KMS-11 (cell line): Measurements from ENCODE around the gene MYH14.

Experiments
- H2AFZ ChIP-seq: fragments of 200-600 bp; sonication (generic); 2 replicates; pipeline ENCODE4 v1.6.1; 2016; ENCODE audit warnings: antibody characterized with exemption, mixed run types, low read depth
- H3K27ac ChIP-seq: fragments of 200-600 bp; sonication (generic); 2 replicates; pipeline ENCODE4 v1.6.1; 2016; ENCODE audit warnings: mild to moderate bottlenecking, mixed run types
- H3K27me3 ChIP-seq: fragments of 200-600 bp; sonication (generic); 2 replicates; pipeline ENCODE4 v1.6.1; 2017; ENCODE audit warnings: mild to moderate bottlenecking, low read depth, mixed run types, moderate library complexity; ENCODE audit not compliant: insufficient read depth
- H3K36me3 ChIP-seq: fragments of 200-600 bp; sonication (generic); 2 replicates; pipeline ENCODE4 v1.6.1; 2017; ENCODE audit warnings: mild to moderate bottlenecking, mixed run types; ENCODE audit not compliant: insufficient read depth
- H3K4me1 ChIP-seq: fragments of 200-600 bp; sonication (generic); 2 replicates; pipeline ENCODE4 v1.6.1; 2016; ENCODE audit warnings: mild to moderate bottlenecking, low read depth, mixed run types; ENCODE audit not compliant: poor library complexity, severe bottlenecking
- H3K4me2 ChIP-seq: fragments of 200-600 bp; sonication (generic); 2 replicates; pipeline ENCODE4 v1.7.0; 2016; ENCODE audit warnings: mild to moderate bottlenecking, mixed run types
- H3K4me3 ChIP-seq: fragments of 200-600 bp; sonication (generic); IDR thresholded peaks from 2 replicates; pipeline ENCODE4 v1.6.1; 2017; ENCODE audit warnings: low read depth, low read length, mixed read lengths; ENCODE audit not compliant: insufficient read depth
- H3K79me2 ChIP-seq: fragments of 200-600 bp; sonication (generic); 2 replicates; pipeline ENCODE4 v1.6.1; 2016; ENCODE audit warnings: low read depth, mixed run types; ENCODE audit not compliant: insufficient read depth
- H3K9ac ChIP-seq: fragments of 200-600 bp; sonication (generic); 2 replicates; pipeline ENCODE4 v1.6.1; 2016; ENCODE audit warnings: mild to moderate bottlenecking, mixed run types
- H4K20me1 ChIP-seq: fragments of 200-600 bp; sonication (generic); 2 replicates; pipeline ENCODE4 v1.6.1; 2016; ENCODE audit warnings: mild to moderate bottlenecking, mixed run types; ENCODE audit not compliant: insufficient read depth
- CTCF ChIP-seq: fragments of 200-600 bp; sonication (generic); conservative IDR thresholded peaks from 2 replicates; pipeline ENCODE4 v1.6.1; 2017; ENCODE audit warnings: low read depth, mild to moderate bottlenecking, antibody characterized with exemption, low read length, moderate library complexity, mixed read lengths

The MYH14 gene

DNA sequence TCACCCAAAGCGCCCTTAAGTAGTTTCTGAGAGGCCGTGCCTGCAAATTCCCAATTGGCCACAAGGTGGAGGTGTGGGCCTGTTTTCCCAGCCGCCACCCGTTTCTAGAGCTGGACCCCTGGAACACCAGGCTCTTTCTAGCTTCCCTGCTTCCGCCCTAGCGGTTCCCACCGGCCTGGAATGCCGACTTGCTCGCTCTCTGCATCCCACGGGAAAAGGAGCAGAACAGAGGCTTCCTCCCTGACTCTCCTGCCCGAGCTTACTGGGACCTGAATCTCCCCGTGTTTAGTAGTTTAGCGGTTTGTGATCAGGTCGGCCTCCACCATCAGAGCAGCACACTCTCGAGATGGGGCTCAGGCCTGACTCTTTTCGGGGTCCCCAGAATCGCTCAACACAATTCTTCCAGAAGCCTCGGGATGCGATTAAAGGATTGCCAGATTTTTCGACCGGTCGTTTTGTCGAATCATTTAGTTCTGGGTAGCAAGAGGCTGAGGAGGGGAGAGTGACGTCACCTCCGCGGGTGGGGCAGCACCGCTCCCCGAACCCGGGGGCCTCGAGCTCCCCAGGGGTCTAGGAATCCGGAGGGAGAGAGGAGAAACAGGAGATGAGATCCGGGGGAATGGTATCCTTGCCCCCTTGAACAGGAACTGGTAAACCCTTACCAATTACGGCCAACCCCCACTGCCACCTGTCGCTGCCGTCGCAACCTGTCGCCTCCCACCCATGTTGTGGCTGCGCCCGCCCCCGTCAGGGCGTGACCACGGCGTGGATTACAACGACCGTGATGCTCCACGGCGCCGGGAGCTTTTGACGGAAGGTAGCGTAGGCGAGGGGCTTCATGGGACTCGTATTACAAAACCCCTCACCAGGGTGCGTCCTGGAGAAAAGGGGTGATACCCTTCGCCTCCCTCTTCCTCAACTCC is 154.0 kb downstream of the MYH14 start:
- Histone ChIP-seq H3K27ac (peak overlapping the region; percentile 60), H3K27me3 (peaks cover 61% of the 10 kb centered on the region), H3K4me2 (peak overlapping the region; percentile 94), H2AFZ (peak overlapping the region; percentile 98), H3K4me1 (peaks cover 5% of the 10 kb centered on the region), H3K79me2 (no peaks in the 10 kb centered on the region), H3K4me3 (no peak overlapping the region), H3K9ac (peak overlapping the region; percentile 67), H4K20me1 (no peaks in the 10 kb centered on the region), H3K36me3 (no peaks in the 10 kb centered on the region)
- peak; percentile 91 for TF ChIP-seq CTCF

DNA sequence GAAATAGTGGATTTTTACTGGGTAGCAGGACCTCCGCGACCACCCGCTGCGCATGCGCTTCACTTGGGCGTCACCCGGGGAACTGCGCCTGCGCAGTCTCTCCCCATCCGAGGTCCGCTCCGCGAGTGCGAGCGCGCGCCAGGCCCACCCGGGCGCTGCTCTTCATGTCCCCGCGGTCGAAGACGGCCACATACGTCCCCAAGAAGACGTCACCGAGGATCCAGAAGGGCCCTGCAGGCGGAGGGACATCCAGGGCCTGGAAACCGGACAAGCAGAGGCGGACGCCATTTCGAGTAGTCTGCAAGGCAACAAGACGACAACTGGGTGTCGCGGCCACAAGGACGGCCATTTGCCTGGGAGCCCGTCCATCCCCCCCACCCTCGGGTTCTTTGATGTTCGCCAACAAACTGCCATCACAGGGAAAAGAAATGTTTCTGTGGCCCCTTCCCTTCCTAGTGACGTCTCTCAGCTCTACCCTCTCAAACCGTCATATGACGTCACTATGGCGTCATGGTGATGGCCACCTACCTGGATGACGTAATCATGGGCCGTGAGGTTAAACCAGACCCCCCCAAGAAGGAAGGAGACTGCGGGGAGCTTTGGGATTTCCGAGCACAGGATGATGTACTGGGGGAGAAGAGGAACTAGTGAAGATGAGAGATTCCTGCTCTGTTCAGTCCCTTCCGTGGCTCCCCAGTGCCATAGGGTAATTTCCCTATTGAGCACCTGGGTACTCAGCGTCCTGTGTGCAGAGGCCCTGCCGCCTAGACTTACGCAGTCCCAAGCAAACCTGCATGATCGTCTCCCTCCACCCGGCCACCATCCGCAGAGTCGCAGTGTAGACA is 155.3 kb downstream of the MYH14 start:
- Histone ChIP-seq H3K27me3 (peaks cover 61% of the 10 kb centered on the region), H3K4me2 (peak overlapping the region; percentile 94), H3K79me2 (no peaks in the 10 kb centered on the region), H2AFZ (peak overlapping the region; percentile 98), H3K4me1 (peaks cover 5% of the 10 kb centered on the region), H4K20me1 (no peaks in the 10 kb centered on the region), H3K9ac (peak overlapping the region; percentile 7; the same call in 1 of the 2 replicates), H3K4me3 (no peak overlapping the region), H3K36me3 (no peaks in the 10 kb centered on the region), H3K27ac (no peak overlapping the region; the same call in 1 of the 2 replicates)
- TF ChIP-seq CTCF = no peak

DNA sequence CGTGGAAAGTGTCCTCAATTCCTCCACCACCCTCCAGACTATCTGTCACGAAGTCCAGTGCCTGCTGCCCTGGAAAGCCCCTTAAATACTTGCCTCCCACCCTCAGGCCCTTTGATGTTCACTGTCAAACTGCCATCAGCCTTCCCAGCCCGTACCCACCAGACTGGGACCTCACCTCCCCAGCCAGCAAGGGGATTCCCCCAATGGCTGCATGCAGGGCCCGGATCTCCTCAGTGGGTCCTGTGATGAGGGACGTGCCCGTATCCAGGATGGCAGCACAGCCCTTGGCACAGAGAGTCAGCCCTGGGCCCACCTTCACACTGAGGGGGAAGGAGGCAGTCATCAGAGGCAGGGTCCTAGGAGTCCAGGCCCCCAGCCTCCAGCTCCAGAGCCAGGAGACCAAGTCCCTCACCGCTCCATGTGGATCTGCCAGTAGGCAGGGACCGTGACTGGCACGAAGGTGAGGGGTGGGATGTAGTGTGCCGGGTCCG is 156.0 kb downstream of the MYH14 start:
- Histone ChIP-seq H3K4me3 (no peak overlapping the region), H3K27me3 (peaks cover 56% of the 10 kb centered on the region), H3K36me3 (no peaks in the 10 kb centered on the region), H3K79me2 (no peaks in the 10 kb centered on the region), H3K4me2 (no peak overlapping the region), H4K20me1 (no peaks in the 10 kb centered on the region), H3K27ac (no peak overlapping the region), H3K4me1 (peaks cover 5% of the 10 kb centered on the region), H2AFZ (no peak overlapping the region), H3K9ac (no peak overlapping the region)
- no peak for TF ChIP-seq CTCF
